NB4 (cell line): ENCODE measurements around the gene HPCA.

Experiments
- MYC ChIP-seq: IDR thresholded peaks from 2 replicates; pipeline ENCODE4 v1.6.1; 2011; ENCODE audit warnings: low read depth, low read length
- POLR2A ChIP-seq: IDR thresholded peaks from 2 replicates; pipeline ENCODE4 v1.6.1; 2011; ENCODE audit warnings: mild to moderate bottlenecking; ENCODE audit not compliant: insufficient read length; ENCODE audit errors: extremely low read depth
- TF ChIP-seq, protein P1 (sequence below): IDR thresholded peaks from one replicate; pipeline ENCODE4 v1.5.1; 2012; ENCODE audit warnings: low read depth, low read length
- TF ChIP-seq, protein P2 (sequence below): IDR thresholded peaks from 2 replicates; pipeline ENCODE4 v1.6.1; 2011; ENCODE audit warnings: low read depth, low read length

DNA sequence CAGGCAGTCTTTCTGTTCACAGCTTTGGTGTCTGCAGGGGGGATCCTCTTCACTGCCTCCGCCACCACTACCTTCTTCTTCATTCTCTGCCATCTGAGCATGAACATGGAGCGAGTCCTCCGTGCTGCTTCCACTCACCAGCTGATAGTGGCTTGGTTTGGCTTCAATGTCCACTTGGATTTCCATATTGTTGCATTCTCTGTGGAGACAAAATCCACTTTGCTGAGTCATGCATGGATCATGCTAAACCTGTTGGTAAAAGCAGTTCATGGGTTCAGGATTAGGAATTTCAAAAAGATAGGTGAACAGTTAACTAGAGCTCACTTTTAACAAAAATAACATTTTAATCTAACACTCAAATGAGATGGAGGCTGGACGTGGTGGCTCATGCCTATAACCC lies 50.8 kb downstream of the HPCA start:
- TF ChIP-seq POLR2A (no peak), MYC (no peak)
- TF ChIP-seq, protein P1, sequence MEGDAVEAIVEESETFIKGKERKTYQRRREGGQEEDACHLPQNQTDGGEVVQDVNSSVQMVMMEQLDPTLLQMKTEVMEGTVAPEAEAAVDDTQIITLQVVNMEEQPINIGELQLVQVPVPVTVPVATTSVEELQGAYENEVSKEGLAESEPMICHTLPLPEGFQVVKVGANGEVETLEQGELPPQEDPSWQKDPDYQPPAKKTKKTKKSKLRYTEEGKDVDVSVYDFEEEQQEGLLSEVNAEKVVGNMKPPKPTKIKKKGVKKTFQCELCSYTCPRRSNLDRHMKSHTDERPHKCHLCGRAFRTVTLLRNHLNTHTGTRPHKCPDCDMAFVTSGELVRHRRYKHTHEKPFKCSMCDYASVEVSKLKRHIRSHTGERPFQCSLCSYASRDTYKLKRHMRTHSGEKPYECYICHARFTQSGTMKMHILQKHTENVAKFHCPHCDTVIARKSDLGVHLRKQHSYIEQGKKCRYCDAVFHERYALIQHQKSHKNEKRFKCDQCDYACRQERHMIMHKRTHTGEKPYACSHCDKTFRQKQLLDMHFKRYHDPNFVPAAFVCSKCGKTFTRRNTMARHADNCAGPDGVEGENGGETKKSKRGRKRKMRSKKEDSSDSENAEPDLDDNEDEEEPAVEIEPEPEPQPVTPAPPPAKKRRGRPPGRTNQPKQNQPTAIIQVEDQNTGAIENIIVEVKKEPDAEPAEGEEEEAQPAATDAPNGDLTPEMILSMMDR: no peak
- TF ChIP-seq, protein P2, sequence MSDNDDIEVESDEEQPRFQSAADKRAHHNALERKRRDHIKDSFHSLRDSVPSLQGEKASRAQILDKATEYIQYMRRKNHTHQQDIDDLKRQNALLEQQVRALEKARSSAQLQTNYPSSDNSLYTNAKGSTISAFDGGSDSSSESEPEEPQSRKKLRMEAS: no peak
